Nephron (organoid): ENCODE data around the gene ASTN2.

Source experiments
- H3K27ac Mint-ChIP-seq, 3 experiments: 2 replicates each; pipeline ENCODE4 v1.8.0; 2020; ENCODE audit warnings: mixed read lengths in 3 of 3, mild to moderate bottlenecking in 2 of 3, moderate library complexity in 1 of 3
- H3K27me3 Mint-ChIP-seq: 2 replicates; pipeline ENCODE4 v1.8.0; 2021; ENCODE audit warnings: low read depth, mild to moderate bottlenecking, moderate library complexity, mixed read lengths
- H3K36me3 Mint-ChIP-seq: 2 replicates; pipeline ENCODE4 v1.8.0; 2020; ENCODE audit warnings: low read depth, mixed read lengths
- H3K4me1 Mint-ChIP-seq: 2 replicates; pipeline ENCODE4 v1.8.0; 2020; ENCODE audit warnings: mixed read lengths
- H3K4me3 Mint-ChIP-seq, 3 experiments: 2 replicates each; pipeline ENCODE4 v1.8.0; 2020; ENCODE audit warnings: mild to moderate bottlenecking in 3 of 3, mixed read lengths in 3 of 3, moderate library complexity in 2 of 3
- H3K9me3 Mint-ChIP-seq: 2 replicates; pipeline ENCODE4 v1.8.0; 2020; ENCODE audit warnings: mixed read lengths
- TF ChIP-seq, protein P1 (sequence below), 3 experiments: fragments of 200-600 bp; sonication (generic); IDR thresholded peaks; one replicate each; pipeline ENCODE4 v1.5.0; 2021; ENCODE audit warnings: antibody characterized with exemption in 3 of 3; ENCODE audit not compliant: unreplicated experiment in 3 of 3

Gene ASTN2

GRCh38 chr9:117104716-117105495, 310.0 kb downstream of the ASTN2 start:
- Mint-ChIP-seq H3K4me1 (no peaks in the 10 kb centered on the region), H3K36me3 (no peaks in the 10 kb centered on the region), H3K27me3 (peaks cover 3% of the 10 kb centered on the region), H3K4me3 (no peak overlapping the region), H3K9me3 (no peaks in the 10 kb centered on the region), H3K27ac (no peak overlapping the region)
- TF ChIP-seq, protein P1, sequence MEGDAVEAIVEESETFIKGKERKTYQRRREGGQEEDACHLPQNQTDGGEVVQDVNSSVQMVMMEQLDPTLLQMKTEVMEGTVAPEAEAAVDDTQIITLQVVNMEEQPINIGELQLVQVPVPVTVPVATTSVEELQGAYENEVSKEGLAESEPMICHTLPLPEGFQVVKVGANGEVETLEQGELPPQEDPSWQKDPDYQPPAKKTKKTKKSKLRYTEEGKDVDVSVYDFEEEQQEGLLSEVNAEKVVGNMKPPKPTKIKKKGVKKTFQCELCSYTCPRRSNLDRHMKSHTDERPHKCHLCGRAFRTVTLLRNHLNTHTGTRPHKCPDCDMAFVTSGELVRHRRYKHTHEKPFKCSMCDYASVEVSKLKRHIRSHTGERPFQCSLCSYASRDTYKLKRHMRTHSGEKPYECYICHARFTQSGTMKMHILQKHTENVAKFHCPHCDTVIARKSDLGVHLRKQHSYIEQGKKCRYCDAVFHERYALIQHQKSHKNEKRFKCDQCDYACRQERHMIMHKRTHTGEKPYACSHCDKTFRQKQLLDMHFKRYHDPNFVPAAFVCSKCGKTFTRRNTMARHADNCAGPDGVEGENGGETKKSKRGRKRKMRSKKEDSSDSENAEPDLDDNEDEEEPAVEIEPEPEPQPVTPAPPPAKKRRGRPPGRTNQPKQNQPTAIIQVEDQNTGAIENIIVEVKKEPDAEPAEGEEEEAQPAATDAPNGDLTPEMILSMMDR (IDR thresholded peaks at IDR 0.05; ENCODE audit: unreplicated experiment in 3 of 3), result no peak

DNA sequence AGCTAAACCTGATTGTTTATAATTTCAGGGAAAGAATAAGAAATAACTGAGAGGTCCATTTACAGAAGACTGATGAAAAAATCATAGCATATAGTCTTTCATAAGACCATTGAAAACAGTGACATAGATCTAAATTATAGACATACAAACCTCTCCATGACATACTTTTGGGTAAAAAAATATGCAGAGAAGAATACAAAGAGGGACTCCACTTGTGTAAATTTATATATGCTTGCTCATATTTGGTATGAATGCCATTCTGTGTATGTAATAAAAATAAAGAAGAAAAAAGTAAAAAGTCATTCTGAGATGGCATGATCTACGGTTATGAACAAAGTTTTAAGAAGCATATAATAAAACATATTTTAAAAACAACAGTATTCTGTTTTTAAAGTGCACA, 310.7 kb downstream of the ASTN2 start:
- Mint-ChIP-seq H3K27me3 (peaks cover 3% of the 10 kb centered on the region), H3K36me3 (no peaks in the 10 kb centered on the region), H3K27ac (no peak overlapping the region), H3K9me3 (no peaks in the 10 kb centered on the region), H3K4me1 (no peaks in the 10 kb centered on the region), H3K4me3 (no peak overlapping the region)
- TF ChIP-seq, protein P1 (IDR thresholded peaks at IDR 0.05; ENCODE audit: unreplicated experiment in 3 of 3), result no peak

- TF ChIP-seq, protein P1 (IDR thresholded peaks at IDR 0.05; ENCODE audit: unreplicated experiment in 3 of 3), result no peak
- Mint-ChIP-seq H3K27me3 (peaks cover 3% of the 10 kb centered on the region), H3K36me3 (no peaks in the 10 kb centered on the region), H3K27ac (no peak overlapping the region), H3K4me3 (no peak overlapping the region), H3K9me3 (no peaks in the 10 kb centered on the region), H3K4me1 (no peaks in the 10 kb centered on the region)
Measured at GRCh38 chr9:117103438-117104110, 311.3 kb downstream of the ASTN2 start.

- H3K4me3 Mint-ChIP-seq, result no peak overlapping the region
- TF ChIP-seq, protein P1 (IDR thresholded peaks at IDR 0.05; ENCODE audit: unreplicated experiment in 3 of 3), result no peak
- no peaks in the 10 kb centered on the region for H3K9me3 Mint-ChIP-seq
- no peaks in the 10 kb centered on the region for H3K4me1 Mint-ChIP-seq
- H3K27me3 Mint-ChIP-seq, result peaks cover 20% of the 10 kb centered on the region
- H3K36me3 Mint-ChIP-seq, result no peaks in the 10 kb centered on the region
- H3K27ac Mint-ChIP-seq, result no peak overlapping the region
Measured at GRCh38 chr9:117101008-117101407, 313.8 kb downstream of the ASTN2 start.

DNA sequence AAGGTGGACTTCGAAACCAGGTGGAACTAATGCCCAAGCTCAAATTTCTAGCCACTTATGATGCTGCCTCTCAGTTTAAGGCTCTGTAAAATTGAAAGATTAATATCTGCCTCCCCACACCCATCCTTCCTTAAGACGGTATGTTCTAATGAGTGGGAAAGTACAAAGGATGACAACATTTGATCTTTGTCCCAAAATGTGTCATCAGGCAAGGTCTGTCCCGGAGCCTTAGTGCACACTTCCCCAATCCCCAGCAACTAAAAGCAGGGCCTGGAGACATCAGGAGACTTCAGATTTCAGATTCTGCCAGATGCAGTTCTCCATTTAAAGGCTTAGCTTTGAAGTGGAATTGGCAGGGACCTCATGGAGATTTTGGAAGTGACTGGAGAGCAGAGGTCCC, 316.5 kb downstream of the ASTN2 start:
- H3K27ac Mint-ChIP-seq, result no peak overlapping the region
- H3K9me3 Mint-ChIP-seq, result no peaks in the 10 kb centered on the region
- TF ChIP-seq, protein P1 (IDR thresholded peaks at IDR 0.05; ENCODE audit: unreplicated experiment in 3 of 3), result no peak
- H3K4me1 Mint-ChIP-seq, result peaks cover 12% of the 10 kb centered on the region
- H3K36me3 Mint-ChIP-seq, result no peaks in the 10 kb centered on the region
- H3K27me3 Mint-ChIP-seq, result peaks cover 17% of the 10 kb centered on the region
- H3K4me3 Mint-ChIP-seq, result no peak overlapping the region
